Mucosa of descending colon (tissue), 3 donors: ENCODE measurements around the gene C20orf96. TPM values are rescaled to one million over a fixed set of nuclear protein-coding genes. Genes with fewer than 3 reads are reported as not detected.
"Not testable (repeated sequence)": the region's sequence is repeated elsewhere in the genome, so short reads cannot be mapped to it uniquely, and the experiment has no call there.

Experiments used
- ATAC-seq: fragments of 200-7000 bp; cut with Tn5 transposase; one replicate; pipeline ENCODE4 v1.9.1; 2020; ENCODE audit warnings: mild to moderate bottlenecking, moderate library complexity
- DNase-seq, 3 donors: peaks; one replicate each; pipeline ENCODE4 v3.0.0-alpha.2; 2020
- H3K36me3 ChIP-seq: fragments of 200-600 bp; one replicate; pipeline ENCODE4 v1.8.0; 2021; ENCODE audit warnings: low read depth, mild to moderate bottlenecking
- H3K4me1 ChIP-seq: fragments of 200-600 bp; one replicate; pipeline ENCODE4 v1.8.0; 2021; ENCODE audit warnings: low read depth, mild to moderate bottlenecking
- H3K4me3 ChIP-seq: fragments of 200-600 bp; one replicate; pipeline ENCODE4 v1.8.0; 2021; ENCODE audit warnings: mild to moderate bottlenecking
- H3K9me3 ChIP-seq: fragments of 200-600 bp; one replicate; pipeline ENCODE4 v1.8.0; 2021; ENCODE audit warnings: mild to moderate bottlenecking
- CTCF ChIP-seq: fragments of 200-600 bp; IDR thresholded peaks from one replicate; pipeline ENCODE4 v1.8.0; 2022; ENCODE audit warnings: antibody characterized with exemption, mild to moderate bottlenecking
- intact Hi-C, 2 donors: fragments of 100-400 bp; cut with DNase I in 1 of 2; cut with micrococcal nuclease in 1 of 2; formaldehyde crosslinking; loops; one replicate each; pipeline versions ENCODE4 v1.11.0 to v1.11.1; 2022; cut with DNase I, micrococcal nuclease
- total RNA-seq, 3 donors: library from RNA; stranded (reverse); fragmentation: NEBNext Ultra II Directional in 2 of 3; extraction: Animal tissue kit (Norgen Biotek cat#: 25700) in 2 of 3; gene quantifications; one replicate each; pipeline versions ENCODE4 v1.2.1 to v1.2.4, GENCODE V29; 2021 to 2023
- donor health status: DM: no; HTN: no; CAD: no; lungs with moderate emphysema.
- donor health status: DM: no; HTN: no; CAD: no.
- donor health status: DM: no; HTN: yes; CAD: no.

C20orf96 gene
- total RNA-seq, 3 donors from 2014 or later, result 6.8 to 12.1 (median 11.3) TPM

DNA sequence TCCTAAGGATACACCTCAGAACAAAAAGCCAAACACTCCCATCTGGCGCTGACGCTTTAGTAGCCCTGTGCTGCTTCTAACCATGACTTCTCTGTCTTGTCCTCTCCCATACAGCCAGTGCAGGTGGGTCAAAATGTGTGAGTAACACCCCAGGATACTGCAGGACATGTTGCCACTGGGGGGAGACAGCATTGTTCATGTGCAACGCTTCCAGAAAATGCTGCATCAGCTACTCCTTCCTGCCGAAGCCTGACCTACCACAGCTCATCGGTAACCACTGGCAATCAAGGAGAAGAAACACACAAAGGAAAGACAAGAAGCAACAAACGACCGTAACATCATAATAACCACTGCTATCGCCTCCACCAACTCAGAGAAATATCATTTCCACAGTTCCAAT is 31.6 kb downstream of the C20orf96 start:
- DNase-seq, result no peak
- no peak for ATAC-seq
- no peaks in the 10 kb centered on the region for H3K9me3 ChIP-seq
- no peak for TF ChIP-seq CTCF
- intact Hi-C loops, result no loop called here
- H3K4me3 ChIP-seq, result no peak overlapping the region
- H3K4me1 ChIP-seq, result no peaks in the 10 kb centered on the region
- no peaks in the 10 kb centered on the region for H3K36me3 ChIP-seq

GRCh38 chr20:258269-258858 is 32.2 kb downstream of the C20orf96 start:
- H3K36me3 ChIP-seq, result no peaks in the 10 kb centered on the region
- H3K4me1 ChIP-seq, result no peaks in the 10 kb centered on the region
- ATAC-seq (no peak), DNase-seq (no peak)
- H3K9me3 ChIP-seq, result no peaks in the 10 kb centered on the region
- no peak overlapping the region for H3K4me3 ChIP-seq
- no peak for TF ChIP-seq CTCF
- intact Hi-C loops, result no loop called here

DNA sequence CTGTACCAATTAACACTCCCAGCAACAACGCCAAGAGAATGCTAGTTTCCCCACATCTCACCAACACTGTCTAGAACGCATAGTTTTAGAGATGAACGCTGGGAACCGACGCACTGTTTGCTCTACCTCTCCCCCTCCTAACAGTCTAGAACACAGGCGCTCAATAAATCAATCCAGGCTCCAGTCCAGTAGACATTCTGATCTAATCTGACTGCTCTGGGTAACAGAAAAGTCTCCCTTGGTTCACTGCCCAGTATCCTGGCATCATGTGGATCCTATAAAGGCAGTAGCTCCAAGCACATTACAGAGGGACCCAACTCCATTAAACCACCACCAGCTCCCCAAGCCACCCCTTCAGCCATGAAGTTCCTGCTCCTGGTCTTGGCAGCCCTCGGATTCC is 33.1 kb downstream of the C20orf96 start, which contains the start of gene DEFB132:
Gene DEFB132, plus strand, starts transcription at position 306 of the 400 bp plus-strand sequence. Its CDS starts 55 bp downstream, at position 361.
- ATAC-seq (no peak), DNase-seq (no peak)
- intact Hi-C loops, result no loop called here
- Histone ChIP-seq H3K36me3 (no peaks in the 10 kb centered on the region), H3K4me1 (no peaks in the 10 kb centered on the region), H3K4me3 (no peak within 1 kb of the TSS), H3K9me3 (no peaks in the 10 kb centered on the region)
- no peak for TF ChIP-seq CTCF

DNA sequence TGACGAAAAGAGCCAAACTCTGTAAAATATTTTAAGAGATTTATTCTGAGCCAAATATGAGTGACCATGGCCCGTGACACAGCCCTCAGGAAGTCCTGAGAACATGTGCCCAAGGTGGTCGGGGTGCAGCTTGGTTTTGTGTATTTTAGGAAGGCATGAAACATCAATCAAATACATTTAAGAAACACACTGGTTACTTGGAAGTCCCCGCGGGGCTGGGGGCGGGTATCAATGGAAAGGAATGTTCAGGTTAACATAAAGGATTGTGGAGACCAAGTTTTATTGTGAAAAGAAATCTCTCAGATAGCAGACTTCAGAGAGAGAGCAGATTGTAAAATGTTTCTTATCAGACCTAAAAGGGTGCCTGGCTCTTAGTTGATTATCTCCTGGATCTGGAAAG is 37.1 kb downstream of the C20orf96 start:
- DNase-seq, intact Hi-C loops, H3K9me3 ChIP-seq, ATAC-seq, H3K4me1 ChIP-seq, H3K4me3 ChIP-seq, H3K36me3 ChIP-seq: not testable (repeated sequence)

DNA sequence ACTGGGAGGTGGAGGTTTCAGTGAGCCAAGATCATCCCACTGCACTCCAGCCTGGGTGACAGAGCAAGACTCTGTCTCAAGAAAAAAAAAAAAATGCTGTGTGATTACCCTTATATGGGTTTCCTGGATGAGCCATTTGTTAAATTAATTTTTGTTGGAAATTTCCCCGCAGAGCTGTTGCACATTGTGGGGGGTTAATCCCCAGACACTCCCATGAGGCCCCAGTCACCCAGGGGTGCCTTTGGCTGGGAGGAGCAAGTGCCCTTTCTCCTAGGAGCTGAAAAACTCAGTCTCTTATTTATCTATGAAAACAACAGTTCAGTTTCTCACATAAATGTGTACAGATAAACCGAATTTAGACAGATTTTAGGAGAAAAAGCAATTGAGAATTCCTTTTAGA is 37.7 kb downstream of the C20orf96 start:
- no peak for DNase-seq
- intact Hi-C loops, result no loop called here
- Histone ChIP-seq H3K4me3 (no peak overlapping the region), H3K9me3 (no peaks in the 10 kb centered on the region), H3K4me1 (no peaks in the 10 kb centered on the region), H3K36me3 (no peaks in the 10 kb centered on the region)
- ATAC-seq, result no peak
- TF ChIP-seq CTCF, result no peak

DNA sequence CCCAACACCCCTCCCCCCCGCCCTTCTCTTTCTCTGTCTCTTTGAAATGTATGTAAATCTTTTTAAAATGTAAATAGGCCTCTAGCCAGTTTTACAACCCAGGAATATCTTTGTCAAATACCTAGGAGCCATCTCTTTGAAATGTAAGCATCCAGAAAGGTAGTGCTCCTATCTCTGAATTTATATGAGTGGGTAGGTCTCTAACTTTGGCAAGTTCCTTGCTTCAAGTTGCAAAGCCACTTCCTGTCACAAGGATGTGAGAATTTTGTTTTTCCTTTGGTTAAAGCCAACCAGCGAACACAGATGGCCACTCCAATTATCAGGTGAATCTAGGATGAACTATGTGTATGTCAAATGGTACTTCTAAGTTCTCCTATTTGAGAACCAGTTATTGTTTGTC is 39.2 kb downstream of the C20orf96 start:
- H3K4me3 ChIP-seq, result no peak overlapping the region
- ATAC-seq, result no peak
- no peaks in the 10 kb centered on the region for H3K4me1 ChIP-seq
- intact Hi-C loops, result no loop called here
- no peak for DNase-seq
- no peaks in the 10 kb centered on the region for H3K9me3 ChIP-seq
- no peak for TF ChIP-seq CTCF
- H3K36me3 ChIP-seq, result no peaks in the 10 kb centered on the region
